Esophagus muscularis mucosa (tissue), 3 donors: Measurements from ENCODE around the gene NR3C2.

ENCODE experiments used
- POLR2A ChIP-seq: fragments of 450-650 bp; IDR thresholded peaks from one replicate; pipeline ENCODE4 v1.6.1; 2017; ENCODE audit warnings: antibody characterized with exemption, moderate library complexity, mild to moderate bottlenecking, low read depth
- TF ChIP-seq, protein P1 (sequence below), 3 experiments: fragments of 200-600 bp in 2 of 3; fragments of 450-650 bp in 1 of 3; sonication (generic) in 2 of 3; IDR thresholded peaks; one replicate each; pipeline ENCODE4 v1.5.1; 2017 to 2019; ENCODE audit warnings: antibody characterized with exemption in 3 of 3, mild to moderate bottlenecking in 2 of 3, moderate library complexity in 1 of 3

DNA sequence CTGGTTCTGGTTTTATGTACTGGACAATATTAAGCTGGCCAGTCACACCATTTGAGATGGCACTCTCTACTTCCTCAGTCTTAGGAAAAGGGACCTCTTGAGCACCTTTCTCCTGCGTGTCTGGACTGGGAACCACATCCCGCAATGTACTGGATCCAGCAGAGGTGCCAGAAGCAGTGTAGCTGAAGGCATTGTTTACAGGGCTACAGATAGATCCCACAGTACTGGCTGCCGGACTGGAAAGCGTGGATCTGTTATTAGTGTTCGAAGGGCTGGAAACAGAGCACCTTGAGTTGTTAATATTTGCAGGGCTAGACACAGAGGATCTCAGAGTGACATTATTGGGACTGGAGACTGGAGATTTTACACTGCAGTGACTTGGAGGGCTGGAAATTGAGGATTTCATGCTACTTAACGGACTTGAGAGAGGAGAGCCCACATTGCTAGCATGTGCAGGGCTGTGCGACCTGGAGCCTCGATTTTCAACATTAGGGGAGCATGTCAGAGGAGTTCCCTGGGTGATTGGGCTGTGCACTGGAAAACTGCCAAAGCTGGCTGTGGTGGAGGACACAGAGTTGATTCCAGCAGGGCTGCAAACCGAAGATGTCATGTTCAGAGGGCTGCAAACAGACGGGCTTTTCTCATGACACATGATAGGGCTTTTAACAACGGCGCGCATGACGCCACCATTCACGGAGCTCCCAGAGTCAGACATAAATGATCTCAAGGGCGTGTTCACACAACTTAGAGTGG, 6.4 kb downstream of the NR3C2 start:
- TF ChIP-seq, protein P1, sequence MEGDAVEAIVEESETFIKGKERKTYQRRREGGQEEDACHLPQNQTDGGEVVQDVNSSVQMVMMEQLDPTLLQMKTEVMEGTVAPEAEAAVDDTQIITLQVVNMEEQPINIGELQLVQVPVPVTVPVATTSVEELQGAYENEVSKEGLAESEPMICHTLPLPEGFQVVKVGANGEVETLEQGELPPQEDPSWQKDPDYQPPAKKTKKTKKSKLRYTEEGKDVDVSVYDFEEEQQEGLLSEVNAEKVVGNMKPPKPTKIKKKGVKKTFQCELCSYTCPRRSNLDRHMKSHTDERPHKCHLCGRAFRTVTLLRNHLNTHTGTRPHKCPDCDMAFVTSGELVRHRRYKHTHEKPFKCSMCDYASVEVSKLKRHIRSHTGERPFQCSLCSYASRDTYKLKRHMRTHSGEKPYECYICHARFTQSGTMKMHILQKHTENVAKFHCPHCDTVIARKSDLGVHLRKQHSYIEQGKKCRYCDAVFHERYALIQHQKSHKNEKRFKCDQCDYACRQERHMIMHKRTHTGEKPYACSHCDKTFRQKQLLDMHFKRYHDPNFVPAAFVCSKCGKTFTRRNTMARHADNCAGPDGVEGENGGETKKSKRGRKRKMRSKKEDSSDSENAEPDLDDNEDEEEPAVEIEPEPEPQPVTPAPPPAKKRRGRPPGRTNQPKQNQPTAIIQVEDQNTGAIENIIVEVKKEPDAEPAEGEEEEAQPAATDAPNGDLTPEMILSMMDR (IDR thresholded peaks at IDR 0.05): no peak
- no peak for TF ChIP-seq POLR2A
